HG03378 (cell line): ENCODE results near the gene EDEM1.
"Not testable (repeated sequence)": the region's sequence is repeated elsewhere in the genome, so short reads cannot be mapped to it uniquely, and the experiment has no call there.

Experiments
- ATAC-seq: cut with Tn5 transposase; IDR thresholded peaks from one replicate; pipeline ENCODE4 v1.9.1; 2021; ENCODE audit warnings: mild to moderate bottlenecking, moderate library complexity; ENCODE audit not compliant: unreplicated experiment

EDEM1 gene

DNA sequence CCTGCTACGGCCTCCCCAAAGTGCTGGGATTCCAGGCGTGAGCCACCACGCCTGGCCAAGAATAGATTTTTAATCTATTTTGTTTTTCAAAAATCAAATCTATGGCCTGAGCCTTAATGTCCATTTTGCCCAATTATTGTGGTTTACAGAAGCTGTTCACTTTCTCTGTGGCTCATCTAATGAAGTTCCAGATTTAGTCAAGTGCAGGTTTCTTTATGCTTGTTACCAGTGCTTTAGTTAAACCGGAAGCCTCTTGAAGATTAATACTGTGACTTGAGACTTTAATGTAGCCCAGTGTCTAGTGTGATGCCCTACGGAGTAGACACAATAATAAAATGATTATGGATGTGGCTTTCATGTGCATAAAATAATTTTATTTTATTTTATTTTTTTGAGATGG is 16.5 kb upstream of the EDEM1 start:
- ATAC-seq: no peak

DNA sequence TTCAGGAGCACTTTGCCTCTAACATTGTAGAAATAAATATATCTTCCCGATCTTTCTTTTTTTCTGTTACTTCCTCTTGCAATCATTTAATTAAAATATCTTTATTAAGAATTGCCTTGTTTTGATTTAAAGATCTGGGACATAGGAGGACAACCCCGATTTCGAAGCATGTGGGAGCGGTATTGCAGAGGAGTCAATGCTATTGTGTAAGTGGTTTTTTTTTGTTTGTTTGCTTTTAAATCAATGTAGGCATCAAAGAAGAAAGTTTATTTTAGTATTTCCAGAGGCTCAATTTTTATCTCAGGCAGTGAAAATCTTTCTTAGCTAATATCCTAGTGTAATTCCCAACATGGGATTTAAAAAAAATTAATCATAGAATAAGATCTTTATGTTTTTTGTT is 15.5 kb upstream of the EDEM1 start:
- ATAC-seq: no peak

DNA sequence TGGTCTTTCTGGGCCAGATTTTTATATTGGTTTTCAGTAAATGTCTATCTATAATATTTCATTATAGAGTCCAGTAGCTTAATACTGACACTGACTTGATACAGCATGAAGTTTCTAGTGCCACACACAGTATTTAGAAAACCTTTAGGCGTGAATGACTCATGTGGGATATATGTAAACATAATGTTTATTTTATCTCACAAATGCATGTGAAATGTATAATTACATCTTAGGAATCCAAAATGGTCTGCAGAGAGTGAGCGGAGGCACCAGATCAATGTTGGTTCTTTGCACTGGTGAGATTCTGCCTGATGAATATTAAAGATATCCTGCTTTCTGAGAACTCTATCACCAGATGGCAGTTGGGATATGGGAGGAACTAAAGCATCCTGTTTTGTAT is 8.5 kb upstream of the EDEM1 start:
- ATAC-seq: not testable (repeated sequence)

DNA sequence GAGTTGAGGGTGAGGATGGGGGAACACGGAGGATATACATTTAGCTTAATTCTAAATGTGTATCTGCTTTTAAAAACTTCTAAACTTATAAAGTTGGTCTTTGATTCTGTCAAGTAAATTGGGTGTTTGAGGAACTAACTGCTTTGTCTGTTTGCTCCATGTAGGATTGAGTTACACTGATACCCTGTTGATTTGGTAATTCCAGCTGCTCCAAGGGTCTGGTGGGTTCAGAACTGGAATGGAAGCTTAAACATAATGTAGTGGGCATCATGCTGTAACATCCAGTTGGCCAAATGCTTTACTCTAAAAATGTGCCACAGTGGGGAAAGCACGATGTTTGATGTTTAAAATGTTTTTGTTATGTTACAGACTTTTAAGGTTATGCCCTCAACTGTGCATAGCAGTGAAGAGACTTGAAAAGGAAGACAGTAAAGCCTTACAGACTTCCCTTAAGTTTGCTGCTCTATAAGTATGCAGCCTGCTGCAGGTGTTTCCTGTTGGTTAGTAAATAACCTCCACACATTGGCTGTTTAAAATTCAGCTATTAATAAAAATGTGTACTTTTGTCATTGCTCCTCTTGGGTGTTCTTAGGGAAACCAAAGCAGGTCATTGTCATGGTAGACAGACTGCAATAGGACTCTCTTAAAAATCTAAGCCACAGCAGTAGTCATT is 5.9 kb upstream of the EDEM1 start:
- ATAC-seq: peak; percentile 74

DNA sequence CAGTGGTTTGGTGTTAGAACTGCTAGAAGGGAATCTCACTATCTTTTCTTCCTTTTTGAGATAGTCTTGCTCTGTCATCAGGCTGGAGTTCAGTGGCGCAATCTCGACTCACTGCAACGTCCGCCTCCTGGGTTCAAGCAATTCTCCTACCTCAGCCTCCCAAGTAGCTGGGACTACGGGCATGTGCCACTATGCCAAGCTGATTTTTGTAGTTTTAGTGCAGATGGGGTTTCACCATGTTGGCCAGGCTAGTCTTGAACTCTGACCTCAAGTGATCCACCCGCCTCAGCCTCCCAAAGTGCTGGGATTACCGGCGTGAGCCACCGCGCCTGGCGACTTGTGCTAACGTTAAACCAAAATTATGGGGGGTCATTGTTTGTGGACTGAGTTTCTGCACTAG is 3.8 kb upstream of the EDEM1 start:
- not testable (repeated sequence) for ATAC-seq

DNA sequence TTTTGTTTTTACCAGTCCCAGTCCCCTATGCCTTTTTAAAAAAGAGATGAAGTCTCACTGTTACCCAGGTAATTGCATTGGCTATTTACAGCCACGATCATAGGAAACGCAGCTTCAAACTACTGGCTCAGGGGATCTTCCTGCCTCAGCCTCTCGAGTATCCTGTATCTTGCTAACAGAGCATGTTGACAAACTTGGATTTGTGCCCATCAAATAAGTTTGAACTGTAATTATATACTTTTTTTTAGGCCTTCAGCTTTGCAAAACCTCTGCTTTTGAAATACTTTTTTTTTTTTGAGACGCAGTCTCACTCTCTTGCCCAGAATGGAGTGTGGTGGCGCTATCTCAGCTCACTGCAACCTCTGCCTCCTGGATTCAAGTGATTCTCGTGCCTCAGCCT is 3.0 kb upstream of the EDEM1 start:
- no peak for ATAC-seq

DNA sequence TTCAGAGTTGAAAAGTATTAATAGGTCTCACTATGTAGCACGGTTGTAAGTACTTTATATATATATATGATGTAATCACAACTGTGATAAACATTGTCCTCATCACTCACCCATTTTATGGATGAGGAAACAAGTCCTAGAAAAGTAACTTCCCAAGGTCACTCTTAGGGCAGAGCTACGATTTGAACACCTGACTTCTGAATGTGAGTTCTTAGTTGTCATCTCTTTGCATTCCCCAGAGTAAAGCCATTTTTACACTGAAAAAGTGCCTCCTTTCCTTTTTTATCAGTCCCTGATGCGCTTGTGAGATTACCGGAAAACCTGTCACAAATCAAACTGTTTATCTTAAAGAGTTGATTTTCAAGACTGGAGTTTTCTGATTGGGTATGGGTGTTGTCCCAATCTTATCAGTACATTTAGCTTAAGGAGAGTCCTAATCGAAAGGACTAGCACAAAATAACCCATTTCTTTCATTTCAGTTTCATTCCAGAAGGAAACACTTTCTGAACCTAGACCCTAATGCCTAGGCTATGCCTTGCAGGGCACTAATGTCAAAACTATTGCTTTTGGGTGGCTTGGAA is 2.3 kb upstream of the EDEM1 start:
- ATAC-seq: no peak

DNA sequence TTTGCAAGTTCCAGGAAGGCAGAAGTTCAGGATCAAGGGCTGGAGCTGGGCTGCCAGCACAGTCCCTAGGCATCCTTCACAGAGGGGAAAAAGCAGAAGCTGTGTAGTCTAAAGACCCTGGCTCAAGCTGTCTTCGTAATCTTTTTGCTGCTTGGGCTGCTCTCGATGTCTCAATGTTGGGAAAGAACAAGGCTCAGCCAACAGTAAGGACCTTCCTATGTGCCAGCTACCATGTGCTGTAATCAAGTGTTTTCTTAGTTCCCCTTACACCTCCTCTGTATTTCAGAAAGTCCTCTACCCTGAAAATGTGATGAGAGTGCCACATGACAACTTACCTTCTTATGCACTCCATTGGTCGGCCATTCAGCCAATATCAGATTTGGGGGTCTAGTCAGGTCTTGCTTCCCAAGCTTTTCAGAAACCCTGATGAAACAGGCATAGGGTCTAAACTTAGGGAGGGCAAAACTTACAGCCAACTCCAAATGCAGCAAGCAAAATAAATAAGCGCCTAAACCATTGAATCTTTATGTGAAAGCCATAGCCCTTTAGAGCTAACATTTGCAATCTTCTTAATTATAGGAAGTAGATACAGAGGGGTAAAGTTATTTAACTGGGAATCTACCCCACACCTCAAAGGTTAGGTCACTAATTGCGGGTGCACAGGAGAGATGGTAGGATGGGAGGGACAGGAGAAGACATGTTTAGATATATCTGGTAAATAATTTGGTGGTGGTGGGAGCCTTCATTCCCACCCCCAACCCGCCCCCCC is 1.2 kb upstream of the EDEM1 start:
- ATAC-seq: peak; percentile 27

DNA sequence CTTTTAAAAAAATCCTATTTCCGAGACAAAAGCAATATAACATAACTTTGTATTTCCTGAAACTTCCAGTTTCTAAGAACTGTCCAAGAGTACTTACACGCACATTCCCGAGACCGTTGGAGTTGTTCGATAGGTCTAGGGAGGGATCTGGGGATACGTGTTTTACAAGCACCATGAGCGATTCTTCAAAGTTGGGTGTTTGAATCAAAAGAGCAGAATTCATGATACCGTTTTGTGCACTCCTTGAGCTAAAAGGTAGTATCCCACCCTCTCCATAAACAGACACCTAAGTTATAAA is 700 bp upstream of the EDEM1 start:
- no peak for ATAC-seq

DNA sequence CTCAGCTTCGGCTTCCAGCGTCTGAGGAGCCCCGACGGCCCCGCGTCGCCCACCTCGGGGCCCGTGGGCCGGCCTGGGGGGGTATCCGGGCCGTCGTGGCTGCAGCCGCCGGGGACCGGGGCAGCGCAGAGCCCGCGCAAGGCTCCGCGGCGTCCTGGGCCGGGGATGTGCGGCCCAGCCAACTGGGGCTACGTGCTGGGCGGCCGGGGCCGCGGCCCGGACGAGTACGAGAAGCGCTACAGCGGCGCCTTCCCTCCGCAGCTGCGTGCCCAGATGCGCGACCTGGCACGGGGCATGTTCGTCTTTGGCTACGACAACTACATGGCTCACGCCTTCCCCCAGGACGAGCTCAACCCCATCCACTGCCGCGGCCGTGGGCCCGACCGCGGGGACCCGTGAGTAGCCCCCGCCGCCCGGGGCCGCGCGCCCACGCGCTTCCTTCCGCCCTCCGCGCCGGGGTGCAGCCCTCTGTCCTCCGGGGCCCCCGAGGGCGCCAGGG is 462 bp downstream of the EDEM1 start:
- peak; percentile 3 for ATAC-seq

DNA sequence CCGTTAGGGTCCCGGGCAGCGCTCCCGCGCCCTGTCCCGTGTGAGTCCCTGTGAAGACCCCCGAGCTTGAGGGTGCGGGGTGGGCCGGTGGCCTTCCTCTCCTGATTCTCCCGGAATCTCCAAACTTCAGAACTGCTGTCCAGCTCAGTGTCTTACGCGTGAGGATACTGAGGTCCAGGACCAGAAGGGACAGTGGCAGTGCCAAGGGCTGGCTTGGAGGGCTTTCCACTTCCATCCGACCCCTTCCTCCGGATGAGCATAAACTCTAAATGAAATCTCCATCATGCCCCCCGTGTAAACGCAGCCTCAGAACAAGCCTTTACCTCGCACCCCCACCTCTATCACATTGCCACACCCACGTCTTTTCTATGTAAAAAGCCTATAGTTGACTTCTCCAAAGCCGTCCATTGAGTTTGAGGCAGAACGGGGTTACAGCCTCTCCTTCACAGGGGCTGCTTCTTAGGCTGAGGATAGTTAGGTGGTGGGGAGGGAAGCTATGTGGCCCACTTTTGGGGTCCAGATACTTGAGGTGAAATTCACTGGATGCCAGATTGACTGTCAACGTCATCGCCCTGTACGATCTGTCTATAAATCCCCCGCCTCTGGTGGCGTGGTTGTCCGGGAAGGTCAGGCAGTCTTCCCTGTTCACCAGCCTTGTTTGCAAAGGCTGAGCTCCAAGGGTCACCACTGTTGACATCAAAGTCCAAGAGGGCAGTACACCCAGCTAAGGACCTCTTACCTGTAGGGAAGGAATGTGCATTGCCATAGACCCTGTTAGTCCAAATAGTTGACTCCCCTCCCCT is 1.1 kb downstream of the EDEM1 start:
- peak; percentile 12 for ATAC-seq

DNA sequence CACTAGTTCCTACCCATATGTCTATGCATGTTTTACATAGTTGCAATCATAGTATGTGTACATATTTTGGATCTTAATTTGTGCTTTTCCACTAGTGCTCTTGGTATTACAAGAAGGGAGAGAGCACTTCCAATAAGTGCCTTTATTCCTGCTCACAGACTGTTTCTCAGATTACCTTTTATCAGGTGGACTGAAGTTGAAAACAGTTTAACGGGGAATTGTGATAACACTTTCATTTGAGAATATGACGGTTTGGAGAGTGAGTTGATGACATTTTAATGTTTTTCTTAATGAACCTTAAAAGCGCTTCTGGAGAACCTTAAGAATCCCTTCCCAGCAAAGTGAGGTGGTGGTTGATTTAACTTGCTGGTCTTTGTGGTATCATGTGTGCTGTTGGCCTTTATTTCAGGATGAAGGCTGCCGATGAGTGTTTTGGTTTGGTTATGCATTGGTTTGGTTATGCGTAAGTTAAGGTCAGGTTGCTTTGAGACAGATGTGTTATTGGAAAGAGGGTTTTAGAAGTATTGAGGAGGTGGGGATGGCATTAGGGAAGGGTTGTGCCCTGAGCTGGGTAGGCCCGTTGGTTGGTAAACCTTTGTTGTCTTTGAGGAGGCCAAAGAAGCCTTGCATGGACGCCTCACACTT is 2.8 kb downstream of the EDEM1 start:
- ATAC-seq: no peak

DNA sequence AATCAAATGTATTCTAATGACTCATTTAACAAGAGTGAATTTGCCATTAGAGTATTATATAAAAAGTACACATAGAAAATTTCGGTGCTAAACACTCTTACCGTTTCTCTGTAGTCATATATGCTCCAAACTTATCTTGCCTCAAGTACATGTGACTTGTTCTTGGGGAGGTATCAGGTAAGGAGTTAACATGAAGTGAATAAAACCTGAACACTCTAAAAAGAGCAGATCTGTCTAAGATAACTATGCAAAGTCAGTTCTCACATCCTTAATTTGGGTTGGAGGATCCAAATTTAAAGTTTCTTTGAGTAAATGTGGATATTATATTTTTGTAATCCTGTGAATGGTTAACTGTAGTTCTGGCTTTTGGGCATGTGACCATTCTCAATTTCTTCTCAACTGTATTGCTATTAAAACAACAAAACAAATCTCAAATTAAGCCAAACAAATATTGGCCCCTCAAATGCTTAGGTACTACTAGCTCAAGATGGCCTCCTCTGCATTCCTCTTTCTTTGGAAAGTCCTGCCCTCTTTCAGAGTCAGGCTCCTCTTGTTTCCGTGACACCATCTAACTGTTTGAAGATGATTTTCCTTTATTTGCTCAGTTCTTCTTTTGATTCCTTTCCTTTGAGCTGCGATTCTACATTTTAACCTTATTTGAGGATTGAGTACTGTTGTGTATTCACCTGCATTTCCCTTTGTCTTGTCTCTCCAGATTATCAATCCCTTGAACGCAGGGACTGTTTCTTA is 4.2 kb downstream of the EDEM1 start:
- peak; percentile 20 for ATAC-seq

DNA sequence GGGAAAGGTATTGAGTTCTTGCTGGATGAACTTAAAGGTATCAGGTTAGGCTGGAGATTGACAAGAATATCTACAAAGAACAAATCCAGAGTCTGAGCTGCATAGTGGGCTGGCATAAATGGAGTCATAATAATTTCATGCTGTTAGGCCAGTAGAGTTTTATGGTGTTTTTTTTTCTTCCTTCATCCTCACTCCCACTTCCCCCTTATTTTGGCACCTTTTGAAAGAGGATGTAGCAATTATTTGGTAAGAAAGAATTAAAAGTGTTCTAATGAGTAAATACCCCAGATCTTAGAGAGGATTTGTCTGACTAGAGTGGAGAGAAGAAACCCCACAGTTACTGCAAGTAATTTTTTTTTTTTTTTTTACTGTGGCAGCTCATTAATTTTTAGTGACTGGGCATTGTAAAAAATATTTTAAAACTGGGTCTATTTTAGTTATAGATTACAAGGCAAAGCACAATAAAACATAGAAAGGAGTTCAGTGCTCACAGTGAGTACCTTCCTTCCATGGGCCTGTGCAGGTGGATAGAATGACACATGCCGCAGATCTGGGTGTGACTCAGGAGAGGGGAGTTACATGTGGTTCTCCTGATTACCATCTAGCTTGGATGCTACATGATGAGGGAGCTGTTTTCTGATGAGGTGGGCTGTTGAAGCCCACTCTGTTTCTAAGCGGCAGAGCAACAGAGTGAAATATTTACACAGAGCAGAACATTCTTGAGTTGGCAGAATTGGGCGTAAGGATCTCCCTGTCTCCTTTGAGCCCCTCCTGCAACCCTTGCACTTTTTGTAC is 5.3 kb downstream of the EDEM1 start:
- no peak for ATAC-seq

DNA sequence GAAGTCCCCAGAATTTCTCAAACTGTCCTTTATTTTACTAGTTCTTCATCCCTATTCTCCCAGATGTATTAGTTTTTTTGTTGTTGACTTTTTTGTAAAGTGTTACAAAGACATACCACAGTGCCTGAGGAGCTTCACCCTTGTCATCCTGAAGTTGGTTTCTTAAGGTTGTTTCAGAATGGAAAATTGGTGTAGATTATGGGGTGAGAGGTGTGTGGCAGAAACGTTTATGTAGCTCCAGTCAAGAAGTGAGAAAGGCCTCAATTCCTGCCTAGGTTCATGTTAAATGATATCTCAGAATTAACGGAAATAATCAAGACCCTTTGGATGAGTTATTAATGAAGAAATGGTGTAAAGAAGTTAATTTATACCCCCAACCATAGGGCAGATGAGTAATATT is 6.8 kb downstream of the EDEM1 start:
- no peak for ATAC-seq

DNA sequence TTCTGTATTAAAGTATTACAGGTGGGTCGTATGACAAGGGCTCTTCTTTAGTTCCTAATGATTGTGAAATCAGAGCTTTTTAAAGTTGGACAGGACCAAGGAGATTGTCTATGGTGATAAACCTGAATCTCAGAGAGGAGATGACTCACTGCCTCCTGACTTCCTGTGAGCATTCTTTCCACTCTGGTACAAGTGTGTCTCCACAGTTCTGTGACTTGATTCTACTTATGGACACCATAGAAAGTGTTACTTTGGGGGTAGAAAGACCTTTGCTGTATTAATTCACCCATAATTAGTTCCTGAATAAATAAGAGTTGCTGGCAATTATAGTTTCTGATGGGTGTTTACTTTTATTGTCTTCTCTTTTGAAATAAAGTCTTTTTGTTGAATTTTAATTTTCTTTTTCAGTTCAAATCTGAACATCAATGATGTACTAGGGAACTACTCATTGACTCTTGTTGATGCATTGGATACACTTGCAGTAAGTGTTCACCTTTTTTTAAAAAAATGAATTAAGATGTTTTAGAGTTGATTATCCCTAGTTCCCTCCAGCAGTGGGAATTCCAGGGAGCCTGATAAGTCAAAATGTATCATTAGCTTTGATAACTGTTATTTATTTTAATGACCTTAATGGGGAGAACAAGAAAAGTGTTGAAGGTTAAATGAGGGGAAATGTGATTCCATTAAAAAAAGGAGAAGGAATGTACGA is 7.4 kb downstream of the EDEM1 start:
- peak; percentile 47 for ATAC-seq

DNA sequence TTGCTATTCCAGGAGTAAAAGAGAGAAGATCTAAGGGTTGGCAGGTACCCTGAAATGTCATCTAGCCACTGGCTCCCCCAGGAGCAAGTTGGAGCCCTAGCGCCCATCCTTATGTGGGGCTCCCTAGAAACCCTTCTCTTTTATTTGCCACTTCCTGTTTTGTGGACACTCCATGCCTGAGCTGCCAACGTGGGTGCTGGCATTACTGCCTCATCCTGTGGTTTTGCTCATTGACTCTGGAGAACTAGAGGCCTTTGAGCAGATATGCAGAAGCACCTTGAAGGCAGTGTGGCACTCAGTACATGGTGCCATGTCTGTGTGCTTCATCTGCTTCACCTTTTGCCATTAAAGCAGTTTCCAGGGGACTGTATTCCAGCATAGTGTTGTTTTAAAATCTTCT is 8.1 kb downstream of the EDEM1 start:
- no peak for ATAC-seq

DNA sequence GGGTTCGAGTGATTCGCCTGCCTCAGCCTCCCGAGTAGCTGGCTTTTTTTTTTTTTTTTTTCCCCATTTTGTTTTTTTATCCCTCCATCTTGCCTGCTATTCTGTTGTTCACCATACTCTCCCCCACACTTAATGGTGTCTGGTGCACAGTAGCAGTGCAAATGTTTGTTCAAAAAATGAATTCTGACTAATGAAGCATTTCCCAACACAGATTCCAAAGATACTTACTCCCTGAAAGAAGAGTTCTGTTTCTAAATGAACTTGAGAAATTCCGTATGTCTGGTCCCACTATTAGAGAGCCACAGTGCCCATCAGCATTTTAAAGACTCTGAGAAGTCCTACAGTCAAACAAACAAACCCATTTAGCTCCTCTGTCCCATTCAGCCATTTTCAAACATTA is 9.5 kb downstream of the EDEM1 start:
- ATAC-seq: no peak
